Stimulated activated CD4-positive, alpha-beta T cell treated with anti-CD3 and anti-CD28 coated beads, Interleukin-12 subunit alpha, Interleukin-12 subunit beta, amount 100 ng/mL, for 4 hours (primary cell): ENCODE data around the gene LMO3.

Experiments
- DNase-seq: peaks from one replicate; pipeline ENCODE4 v3.0.0-alpha.2; 2020

The LMO3 gene

DNA sequence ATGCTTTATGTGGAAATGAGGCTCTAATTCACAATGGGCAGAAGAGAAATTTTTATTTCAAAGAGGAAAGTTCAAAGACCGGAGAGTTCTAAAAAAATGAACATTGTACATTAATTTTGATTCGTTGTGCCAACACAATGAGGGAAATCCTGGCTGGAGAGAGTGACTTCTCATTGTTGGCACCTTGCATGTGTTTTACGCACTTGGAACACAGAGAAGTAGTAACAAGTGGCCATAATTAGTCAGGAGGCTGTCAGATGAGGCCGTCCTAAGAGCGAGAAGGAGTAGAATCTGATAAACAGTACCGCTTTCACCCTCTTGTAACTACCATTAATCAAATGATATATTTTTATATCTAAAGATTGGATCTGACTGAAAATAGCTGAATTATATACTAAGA is 6.9 kb downstream of the LMO3 start:
- DNase-seq, result no peak

DNA sequence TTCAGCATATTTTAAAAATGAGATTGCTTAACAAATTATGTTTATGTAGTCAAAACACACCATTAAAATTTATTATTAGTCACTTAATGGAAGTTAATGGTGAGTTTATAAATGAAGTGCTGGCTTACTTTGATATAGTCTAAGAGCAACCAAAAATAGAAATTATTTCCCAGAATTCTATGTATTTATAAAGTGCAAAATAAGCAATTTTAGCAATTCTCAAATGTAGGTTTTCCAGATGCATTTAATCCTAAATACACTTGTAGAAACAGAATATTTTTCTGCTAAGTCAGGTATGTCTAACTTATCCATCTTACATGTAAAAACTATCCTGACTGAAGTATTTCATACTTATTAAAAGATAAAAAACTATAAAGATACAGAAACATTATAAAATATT is 11.2 kb downstream of the LMO3 start:
- DNase-seq, result no peak

DNA sequence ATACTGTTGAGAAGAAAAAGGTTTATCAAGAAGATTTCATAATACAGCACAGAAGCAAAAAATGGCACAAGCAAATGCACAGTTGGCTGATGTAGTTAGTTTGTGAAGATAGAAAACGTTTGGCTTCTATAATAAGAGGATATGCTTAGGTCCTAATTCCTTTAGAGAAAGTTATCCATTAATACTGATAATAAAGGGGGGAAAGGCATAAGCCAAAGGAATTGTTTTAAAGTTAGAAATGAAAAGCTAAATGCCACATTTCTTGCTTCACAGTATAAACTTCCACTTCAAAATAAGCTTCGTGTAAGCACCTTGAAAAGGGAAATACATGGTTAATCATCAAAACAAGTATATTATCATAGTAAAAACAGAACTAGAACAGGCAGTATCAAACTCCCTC is 12.4 kb downstream of the LMO3 start:
- no peak for DNase-seq

DNA sequence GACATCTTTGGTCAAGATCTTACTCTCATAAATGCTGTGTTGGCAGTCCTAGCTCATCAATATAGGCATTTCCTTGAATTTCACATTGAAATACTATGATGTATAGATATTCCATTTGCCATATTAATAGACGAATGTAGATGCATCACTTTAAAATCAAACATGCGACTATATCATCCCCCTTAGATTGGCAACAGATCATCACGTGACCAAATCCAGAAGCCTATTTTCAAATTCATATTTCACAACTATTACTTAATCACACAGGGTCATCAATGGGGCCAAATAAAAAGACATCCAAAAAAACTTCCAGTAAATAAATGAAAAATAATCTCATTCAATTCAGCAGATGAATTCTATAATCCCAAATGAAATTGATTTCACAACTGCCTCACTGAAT is 15.3 kb downstream of the LMO3 start:
- DNase-seq, result no peak

DNA sequence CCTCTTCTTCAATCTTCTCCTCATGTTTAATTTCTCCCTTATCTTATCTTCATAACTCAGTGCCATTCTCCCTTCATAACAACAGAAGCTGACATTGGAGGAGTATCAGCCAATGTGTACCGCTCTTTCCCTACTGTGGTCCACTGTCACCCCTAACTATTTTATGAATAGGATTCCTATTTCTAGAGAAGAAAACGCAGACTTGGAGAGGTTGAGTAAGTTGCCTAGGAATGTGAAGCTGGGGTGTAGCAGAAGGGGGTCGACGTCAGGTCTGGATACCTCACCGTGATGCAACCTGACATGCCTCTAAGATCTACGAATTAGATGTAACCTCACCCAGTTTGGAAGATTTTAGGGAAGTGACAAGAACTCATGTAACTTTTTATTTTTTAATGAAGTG is 17.1 kb downstream of the LMO3 start:
- no peak for DNase-seq

DNA sequence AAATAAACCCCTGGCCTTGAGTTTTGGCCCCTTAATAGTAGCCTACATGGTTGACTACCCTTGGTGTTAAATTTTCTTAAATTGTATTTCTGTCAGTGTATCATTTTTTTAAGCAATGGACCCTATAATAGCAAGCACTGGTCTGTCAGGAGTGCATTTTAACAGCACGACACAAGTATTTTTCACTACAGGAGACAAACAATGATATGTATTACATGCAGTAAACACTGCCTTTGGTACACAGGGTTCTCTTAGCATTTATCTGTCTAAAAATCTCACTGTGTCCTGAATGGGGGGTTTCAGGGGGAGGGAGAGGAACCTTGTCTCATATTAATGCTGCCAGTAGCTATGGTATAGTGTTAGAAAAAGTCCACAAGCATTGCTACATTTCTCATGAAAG is 18.4 kb downstream of the LMO3 start:
- DNase-seq, result no peak

DNA sequence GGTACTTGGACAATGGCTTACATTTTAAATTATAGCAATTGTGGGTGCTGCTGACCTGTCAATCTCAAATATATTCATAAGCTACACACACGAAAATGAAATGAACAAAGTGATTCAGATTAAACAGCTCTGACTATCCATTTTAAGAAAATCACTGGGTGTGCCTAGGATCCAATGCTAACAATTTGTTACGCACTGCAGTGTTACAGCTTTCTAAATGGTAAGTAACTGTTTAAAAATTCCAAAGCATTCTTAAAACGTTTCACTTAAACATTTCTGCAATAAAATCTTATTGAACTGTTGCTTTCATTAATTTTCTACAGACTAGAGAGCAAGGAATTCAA is 18.9 kb downstream of the LMO3 start:
- no peak for DNase-seq

DNA sequence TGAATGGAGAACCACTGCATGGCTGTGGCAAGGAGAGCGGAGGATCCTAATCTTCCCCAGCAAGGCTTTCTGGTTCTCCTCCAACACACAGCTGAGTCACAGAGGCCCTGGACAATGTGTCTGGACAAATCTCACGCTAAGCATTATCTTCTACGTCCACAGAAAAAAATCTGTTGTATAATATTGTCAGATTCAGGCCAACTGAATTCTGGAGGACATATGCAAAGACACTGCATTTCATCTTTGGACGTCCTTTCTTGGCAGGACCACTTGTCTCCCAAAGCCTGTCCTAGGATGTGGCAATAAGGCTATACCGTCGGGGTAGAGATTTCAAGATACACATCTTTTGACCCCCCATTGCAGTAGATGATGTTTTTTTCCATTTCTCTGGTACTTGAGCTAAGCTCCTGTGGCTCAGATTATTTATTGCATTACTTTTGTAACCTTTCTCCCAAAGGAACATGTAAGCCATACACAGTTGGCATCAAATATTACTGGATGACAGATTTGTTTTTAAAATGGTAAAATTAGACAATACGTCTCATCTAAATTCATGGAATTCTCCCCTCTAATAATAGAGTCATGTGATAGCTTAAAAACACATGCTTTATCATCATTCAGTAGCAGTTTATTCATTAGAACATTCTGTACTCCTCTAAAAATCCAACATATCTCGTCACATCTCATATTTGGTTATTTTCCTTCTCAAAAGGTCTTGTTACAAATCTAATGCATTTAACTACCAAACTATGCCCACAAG is 19.4 kb downstream of the LMO3 start:
- no peak for DNase-seq

DNA sequence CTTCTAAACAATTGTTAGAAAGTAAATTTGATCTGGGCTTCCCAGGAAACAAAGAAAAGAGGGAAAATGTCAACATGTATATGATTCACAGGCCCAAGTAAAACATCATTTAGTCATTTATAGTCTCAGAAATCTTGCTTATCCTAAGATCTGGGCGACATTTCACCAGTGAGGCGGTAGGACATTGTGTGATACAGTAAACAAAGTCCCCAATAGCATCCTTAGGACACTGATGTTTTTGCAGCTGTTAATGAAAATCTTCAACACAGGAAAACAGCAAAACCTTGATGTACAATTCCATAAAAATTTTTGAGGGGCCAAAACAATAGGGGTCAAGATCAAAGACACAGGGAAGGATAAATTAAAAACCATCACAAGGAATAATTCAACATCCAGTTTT is 20.2 kb downstream of the LMO3 start:
- no peak for DNase-seq

DNA sequence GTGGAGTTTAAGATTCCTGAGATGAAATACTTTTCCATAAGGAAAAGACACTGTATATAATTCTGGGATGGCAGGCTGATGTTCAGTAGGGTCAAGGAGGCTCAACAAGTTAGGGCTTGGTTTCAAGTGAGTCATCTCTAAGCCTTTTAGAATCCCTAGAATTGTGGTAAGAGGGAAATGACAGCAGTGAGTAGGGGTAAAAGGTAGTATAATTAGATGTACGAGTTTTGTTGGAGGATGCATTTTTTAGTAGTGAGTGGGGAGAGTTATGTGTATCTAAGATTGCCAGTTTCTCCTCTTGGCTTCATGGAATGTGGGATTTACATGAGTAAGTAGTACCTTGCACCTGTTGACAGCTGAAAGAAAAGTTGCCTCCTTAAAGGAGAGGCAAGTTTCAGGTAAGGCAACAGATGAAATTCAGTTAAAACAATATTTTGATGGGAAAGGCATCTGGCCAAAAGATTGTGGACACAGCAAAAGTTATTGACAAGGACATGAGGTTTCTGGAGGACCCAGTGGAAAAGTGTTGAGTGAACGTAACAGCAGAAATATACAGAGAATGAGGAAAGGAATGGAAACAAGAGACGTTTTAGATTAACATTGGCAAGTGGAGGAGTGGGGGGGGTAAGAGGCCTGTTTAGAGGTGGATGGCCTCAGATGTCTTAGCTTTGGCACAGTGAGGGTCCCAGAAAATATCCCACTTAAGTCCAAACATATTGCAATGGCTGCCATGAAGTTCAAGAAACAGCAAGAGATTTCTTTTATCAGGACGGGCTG is 21.8 kb downstream of the LMO3 start:
- no peak for DNase-seq

DNA sequence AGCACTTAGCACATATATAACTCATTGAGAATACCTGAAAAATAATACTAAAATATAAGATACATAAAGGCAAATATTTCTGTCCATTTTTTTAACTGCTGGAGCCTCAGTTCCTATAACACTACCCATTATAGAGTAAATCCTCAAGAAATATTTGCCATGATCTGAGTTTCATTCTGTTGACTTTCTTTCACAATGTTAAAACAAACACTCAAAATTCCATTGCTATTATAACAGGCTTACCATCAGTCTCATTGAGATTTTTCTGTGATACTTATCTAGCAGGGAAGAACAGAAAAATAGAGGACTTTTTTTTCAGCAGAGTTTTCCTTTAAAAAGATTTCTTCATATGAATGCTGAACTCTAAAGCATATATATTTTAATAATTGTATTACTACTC is 24.5 kb downstream of the LMO3 start:
- no peak for DNase-seq

DNA sequence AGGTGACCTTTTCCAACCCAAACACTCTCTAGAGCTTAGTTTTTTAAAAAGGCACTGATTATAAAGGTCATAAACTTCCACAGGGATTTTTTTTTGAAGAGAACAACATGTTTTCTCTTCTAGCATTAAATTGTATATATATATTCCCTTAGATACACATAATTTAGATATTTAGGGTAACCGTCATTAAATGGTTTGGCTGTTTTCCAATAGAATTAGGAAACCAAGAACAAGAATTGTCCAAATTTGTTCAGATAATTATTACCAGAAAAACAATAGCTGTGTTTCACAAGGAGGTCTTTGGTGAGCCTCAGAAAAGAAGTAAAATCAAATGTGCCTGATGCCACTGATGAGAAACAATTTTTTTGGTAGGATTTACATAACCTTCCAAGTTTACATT is 26.9 kb downstream of the LMO3 start:
- no peak for DNase-seq

DNA sequence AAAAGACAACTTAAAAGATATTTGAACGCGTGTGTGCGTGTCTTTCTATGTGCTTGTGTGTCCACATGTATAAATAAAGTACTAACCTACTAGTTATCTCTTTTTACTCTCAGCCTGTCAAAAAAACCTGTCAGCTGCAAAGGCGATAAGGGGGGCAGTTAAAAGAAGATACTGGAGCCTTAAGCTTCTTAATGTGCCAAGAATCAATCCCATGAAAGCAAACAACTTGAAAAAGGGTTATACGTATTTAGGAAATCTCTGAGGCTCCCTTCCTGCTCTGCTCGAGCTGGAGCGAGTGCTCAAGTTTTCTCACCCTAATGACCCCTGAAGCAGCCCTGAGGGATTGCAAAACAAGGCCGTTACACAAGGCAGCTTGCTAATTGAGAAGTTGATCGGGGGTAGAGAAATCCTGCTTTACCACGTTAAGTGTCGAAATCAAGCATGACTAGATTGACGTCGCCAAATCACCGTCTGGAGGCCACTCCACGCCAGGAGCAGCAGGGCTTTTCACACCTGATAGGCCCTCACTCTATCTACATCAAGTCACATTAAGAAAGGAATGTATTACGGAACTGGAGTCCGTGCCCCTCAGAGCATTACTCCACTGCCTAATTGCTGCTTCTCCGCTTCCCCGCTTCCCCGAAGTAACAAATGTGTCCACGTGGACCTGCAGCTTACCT is 32.4 kb downstream of the LMO3 start:
- DNase-seq, result no peak

DNA sequence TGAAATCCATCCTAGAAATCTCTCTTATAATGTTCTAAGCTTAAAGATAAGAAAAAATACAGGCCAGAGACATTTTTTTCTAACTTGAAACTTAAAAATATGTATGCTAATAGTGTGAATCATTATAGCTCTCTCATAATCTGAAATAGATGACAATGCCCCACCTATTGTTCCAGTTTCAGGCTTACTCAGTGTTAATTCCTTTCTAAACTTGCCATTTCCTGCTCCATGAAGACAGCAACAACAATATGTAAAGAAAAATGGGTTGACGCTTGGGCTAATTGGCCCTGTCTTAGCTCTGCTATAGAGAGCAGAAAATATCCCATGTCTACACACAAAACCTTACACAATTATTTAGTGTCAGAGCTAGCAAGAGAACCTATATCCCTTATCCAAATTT is 37.1 kb downstream of the LMO3 start:
- no peak for DNase-seq

DNA sequence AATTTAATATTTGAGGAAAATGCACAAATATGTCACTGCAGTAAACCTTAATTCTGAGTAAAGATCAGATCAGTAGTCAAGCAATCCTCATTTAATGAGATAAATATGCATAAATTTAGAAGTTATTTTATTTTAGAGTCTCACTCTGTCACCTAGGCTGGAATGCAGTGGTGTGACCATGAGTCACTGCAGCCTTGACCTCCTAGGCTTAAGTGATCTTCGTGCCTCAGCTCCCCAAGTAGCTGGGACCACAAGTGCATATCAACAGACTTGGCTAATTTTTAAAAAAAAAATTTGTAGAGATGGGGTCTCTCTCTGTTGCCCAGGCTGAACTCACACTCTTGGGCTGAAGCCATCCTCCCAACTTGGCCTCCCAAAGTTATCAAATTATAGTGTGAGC is 41.3 kb downstream of the LMO3 start:
- DNase-seq, result no peak

DNA sequence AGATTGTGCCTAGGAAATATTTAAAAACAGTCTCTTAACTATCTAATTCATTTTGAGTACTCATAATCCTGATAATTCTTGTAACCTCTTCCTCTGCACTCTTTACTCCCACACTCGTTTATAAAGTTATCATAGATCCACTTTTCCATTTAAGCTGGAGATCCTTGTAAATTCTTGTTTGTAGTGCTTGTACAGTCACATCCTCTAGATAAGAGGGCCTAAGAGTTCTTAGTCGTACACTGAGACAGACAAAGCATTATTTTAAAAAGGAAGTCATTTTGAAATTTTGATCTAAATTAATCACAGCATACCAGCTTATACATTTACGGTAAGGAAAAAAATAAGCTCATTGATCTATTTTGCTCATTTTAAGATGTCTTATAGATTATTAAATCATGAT is 42.5 kb downstream of the LMO3 start:
- DNase-seq, result no peak

DNA sequence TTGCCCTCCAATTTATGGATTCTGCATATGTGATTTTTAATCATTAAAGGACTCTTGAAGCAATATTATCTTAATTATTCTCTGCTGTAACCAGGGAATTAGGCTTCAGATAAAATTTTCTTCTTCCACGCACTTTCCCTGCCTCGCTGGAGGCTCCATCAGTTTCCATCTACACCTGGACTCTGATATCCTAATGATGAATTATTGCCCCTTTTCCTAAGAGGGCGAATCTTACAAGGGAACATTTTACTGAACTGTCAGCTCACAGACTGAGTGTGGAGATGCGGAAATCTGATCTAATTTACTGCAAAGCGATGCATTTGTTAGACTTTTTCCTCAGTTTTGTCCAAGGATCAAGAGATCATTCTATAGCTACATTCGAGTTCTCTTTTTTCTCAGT is 43.0 kb downstream of the LMO3 start:
- no peak for DNase-seq

DNA sequence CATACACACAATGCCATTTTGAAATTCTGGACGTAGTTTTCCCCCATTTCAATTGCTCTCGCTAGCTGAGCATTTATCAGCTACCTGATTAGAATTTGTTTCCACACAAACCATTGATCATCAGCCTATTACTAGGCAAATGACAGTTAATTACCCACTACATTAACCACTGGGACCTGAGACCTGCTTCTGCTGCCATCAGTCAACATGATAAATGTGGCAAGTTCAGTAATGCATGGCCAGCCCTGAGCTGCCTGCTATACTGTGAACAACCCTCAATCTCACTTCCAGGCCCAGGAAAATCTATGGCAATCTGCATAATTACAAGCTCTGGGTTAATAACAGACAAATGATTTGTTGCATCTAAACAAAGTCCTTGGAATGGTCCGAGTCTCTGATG is 43.5 kb downstream of the LMO3 start:
- DNase-seq, result no peak

DNA sequence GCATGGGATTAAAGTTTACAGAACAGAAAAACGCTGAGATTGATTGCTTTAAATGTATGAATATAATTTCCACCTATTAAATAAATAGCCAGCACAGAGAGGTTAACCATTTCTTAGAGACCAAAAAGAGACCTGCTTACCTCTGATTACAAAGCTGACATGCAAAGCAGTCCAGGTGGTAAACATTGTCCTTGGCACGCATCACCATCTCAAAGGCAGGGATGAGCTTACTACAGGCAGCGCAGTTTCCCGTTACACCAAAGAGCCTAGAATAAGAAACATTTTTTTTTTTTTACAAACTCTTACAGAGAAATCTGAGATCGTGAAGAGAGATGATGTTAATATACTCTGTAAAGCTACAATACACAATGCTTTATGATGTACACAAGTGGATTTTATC is 45.7 kb downstream of the LMO3 start:
- DNase-seq, result no peak

DNA sequence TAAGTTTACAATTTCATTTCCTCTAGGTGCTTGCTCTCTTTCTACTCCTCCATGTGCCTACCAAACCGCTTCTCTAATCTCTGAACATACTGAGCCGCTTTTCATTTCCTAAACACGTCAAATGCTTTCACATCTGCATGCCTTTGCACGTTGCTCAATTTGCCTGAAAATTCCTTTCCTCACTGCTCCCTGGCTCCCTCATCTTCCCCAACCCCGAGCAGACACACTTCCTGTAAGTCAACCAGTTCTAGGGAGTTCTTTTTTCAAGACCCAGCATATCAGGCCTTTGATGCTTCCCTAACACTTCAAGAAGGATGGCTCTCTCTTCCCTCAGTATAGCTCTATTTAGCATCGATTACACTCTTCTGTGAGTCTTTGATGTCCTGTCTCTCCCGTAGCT is 50.3 kb downstream of the LMO3 start:
- DNase-seq, result no peak

DNA sequence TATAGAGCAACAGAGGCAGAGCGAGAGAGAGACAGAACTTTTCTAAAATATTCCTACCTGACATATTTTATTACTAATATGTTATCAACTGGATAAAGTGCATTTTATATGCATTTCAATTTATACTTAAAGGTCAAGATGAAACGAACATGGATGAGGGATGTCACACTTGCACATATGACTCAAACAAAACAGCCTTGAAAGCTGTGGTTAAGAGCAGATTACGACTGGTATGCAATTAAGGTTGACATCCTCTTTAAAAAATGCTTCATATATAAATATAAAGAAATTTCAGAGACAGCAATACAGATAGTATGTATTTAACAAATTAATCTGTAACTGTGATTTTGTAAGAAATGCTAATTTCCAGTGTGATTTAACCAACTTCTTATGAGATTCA is 52.5 kb downstream of the LMO3 start:
- no peak for DNase-seq

DNA sequence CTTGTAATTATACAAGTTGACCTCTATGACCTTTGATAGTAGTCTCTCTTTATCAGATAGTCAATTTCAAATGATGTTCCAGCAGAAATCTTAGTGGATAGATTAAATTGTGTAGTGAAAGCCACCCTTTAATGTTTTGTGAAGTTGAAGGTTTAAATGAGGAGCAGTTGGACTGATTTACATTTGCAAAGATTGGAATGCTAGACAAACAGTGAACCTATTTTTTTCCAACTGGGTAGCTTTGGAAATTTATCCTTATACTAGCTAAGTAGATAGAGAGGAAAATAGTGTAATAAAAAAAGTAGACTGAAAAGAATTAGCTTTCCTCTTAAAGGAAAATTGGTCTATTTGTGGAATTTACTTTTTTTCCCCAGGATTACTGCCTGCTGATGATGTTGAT is 53.7 kb downstream of the LMO3 start:
- DNase-seq, result no peak

DNA sequence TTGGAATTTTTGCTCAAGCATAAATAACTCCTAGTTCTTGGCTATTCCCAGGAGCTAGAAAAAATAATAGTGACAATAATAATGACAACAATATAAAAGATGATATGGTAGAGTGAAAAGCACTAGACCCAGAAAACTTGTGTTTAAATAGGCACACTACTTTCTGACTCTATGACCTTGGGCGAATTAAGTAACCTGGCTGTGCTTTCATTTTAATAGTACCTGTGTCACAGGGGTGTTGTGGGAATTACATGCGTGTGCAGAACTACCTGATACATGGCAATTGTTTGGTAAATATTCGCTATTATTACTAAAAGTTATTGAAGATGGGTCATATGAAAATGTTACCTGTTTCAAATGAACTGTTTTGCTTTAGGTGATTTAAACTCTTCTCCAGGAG is 60.1 kb downstream of the LMO3 start:
- DNase-seq, result no peak

DNA sequence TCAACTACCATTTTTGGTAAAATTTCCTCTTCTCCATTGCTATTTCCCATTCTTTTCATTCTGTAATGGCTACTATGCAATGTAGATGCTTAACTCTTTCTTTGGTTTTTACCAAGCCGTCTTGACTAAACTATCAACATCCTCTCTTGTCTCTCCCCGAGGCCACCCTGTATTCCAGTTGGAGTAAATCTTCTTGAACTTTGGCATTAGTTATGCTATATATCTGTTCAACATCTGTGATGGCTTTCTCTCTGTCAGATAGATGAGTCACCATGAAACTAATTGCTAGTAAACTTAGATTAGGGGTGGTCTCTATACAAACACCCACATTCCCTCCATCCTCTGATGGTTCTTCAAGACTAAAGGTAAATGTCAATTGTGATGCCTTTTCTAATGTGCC is 63.4 kb downstream of the LMO3 start:
- no peak for DNase-seq
